Smooth muscle cell of bladder (primary cell): ENCODE measurements around the gene LSM2. TPM values are rescaled to one million over a fixed set of nuclear protein-coding genes. Genes with fewer than 3 reads are reported as not detected.

ENCODE experiments used
- total RNA-seq: library from RNA; depleted of rRNA; stranded (reverse); fragments of >200 nt; gene quantifications from 2 replicates; pipeline ENCODE4 v1.2.3, GENCODE V29; 2014

Gene LSM2
- total RNA-seq: 22.3 and 27.3 TPM in 2 replicates

GRCh38 chr6:31806470-31807272 is at the start of gene LSM2:
Gene LSM2 (minus strand): TSS chr6:31806966. CDS start chr6:31806757, 209 bp downstream.

GRCh38 chr6:31827286-31828079 is 20.7 kb upstream of the LSM2 start, which contains the start of gene HSPA1B:
Gene HSPA1B (plus strand): TSS chr6:31827738. CDS start chr6:31827951, 213 bp downstream.

GRCh38 chr6:31815025-31815838 is 8.5 kb upstream of the LSM2 start, which contains the start of the genes HSPA1A and HSPA1L:
Gene HSPA1A (plus strand): TSS chr6:31815543. CDS start chr6:31815757, 214 bp downstream.
Gene HSPA1L (minus strand): TSS chr6:31815283. CDS start chr6:31811972, 3,311 bp downstream.

GRCh38 chr6:31795616-31796298 is 11.0 kb downstream of the LSM2 start, which contains the start of gene VARS1:
Gene VARS1 (minus strand): TSS chr6:31795752. CDS start chr6:31795217, 535 bp downstream.

GRCh38 chr6:31776989-31777666 is 29.6 kb downstream of the LSM2 start, which contains the start of gene VWA7:
Gene VWA7 (minus strand): TSS chr6:31777328. CDS start chr6:31776779, 549 bp downstream.

GRCh38 chr6:31762356-31762755 is 44.4 kb downstream of the LSM2 start, which contains the start of gene SAPCD1:
Gene SAPCD1 (plus strand): TSS chr6:31762656. CDS start chr6:31763055, 399 bp downstream.

Other genes with a start within 250 kb of the LSM2 start
- not detected in 2 replicates for gene LTA, start 234.7 kb downstream of the LSM2 start, total RNA-seq
- gene TNF, start 231.4 kb downstream of the LSM2 start, total RNA-seq: not detected in 2 replicates
- not detected in 2 replicates for gene LTB, start 224.5 kb downstream of the LSM2 start, total RNA-seq
- gene LST1, start 220.7 kb downstream of the LSM2 start, total RNA-seq: not detected in 2 replicates
- not detected in 2 replicates for gene NCR3, start 214.0 kb downstream of the LSM2 start, total RNA-seq
- not detected in 2 replicates for gene AIF1, start 191.7 kb downstream of the LSM2 start, total RNA-seq
- gene PRRC2A, start 186.3 kb downstream of the LSM2 start, total RNA-seq: 18.6 and 21.4 TPM in 2 replicates
- 64.6 and 88.0 TPM in 2 replicates for gene BAG6, start 154.3 kb downstream of the LSM2 start, total RNA-seq
- 1.3 and 2.8 TPM in 2 replicates for gene APOM, start 151.1 kb downstream of the LSM2 start, total RNA-seq
- gene C6orf47, start 146.2 kb downstream of the LSM2 start, total RNA-seq: 17.9 and 23.8 TPM in 2 replicates
- gene GPANK1, start 142.0 kb downstream of the LSM2 start, total RNA-seq: 13.4 and 14.3 TPM in 2 replicates
- gene CSNK2B, start 140.9 kb downstream of the LSM2 start, total RNA-seq: 97.7 and 99.1 TPM in 2 replicates
- gene LY6G5B, start 137.0 kb downstream of the LSM2 start, total RNA-seq: 2.1 and 2.6 TPM in 2 replicates
- gene LY6G5C, start 125.9 kb downstream of the LSM2 start, total RNA-seq: 0.09 and 0.43 TPM in 2 replicates
- 65.4 and 70.2 TPM in 2 replicates for gene ABHD16A, start 103.6 kb downstream of the LSM2 start, total RNA-seq
- not detected in 2 replicates for gene LY6G6F, start 100.1 kb downstream of the LSM2 start, total RNA-seq
- not detected in 2 replicates for gene LY6G6D, start 91.6 kb downstream of the LSM2 start, total RNA-seq
- not detected in 2 replicates for gene LY6G6C, start 85.2 kb downstream of the LSM2 start, total RNA-seq
- gene MPIG6B, start 83.6 kb downstream of the LSM2 start, total RNA-seq: not detected in 2 replicates
- gene DDAH2, start 77.7 kb downstream of the LSM2 start, total RNA-seq: 74.1 and 102 TPM in 2 replicates
- 529 and 547 TPM in 2 replicates for gene CLIC1, start 70.4 kb downstream of the LSM2 start, total RNA-seq
- 3.2 and 3.3 TPM in 2 replicates for gene MSH5, start 67.0 kb downstream of the LSM2 start, total RNA-seq
- gene SAPCD1, start 44.3 kb downstream of the LSM2 start, total RNA-seq: 0.28 TPM in 2 replicates
- gene VWA7, start 29.6 kb downstream of the LSM2 start, total RNA-seq: 0.14 and 0.28 TPM in 2 replicates
- gene VARS1, start 11.2 kb downstream of the LSM2 start, total RNA-seq: 36.0 and 38.7 TPM in 2 replicates
- 1.7 and 1.9 TPM in 2 replicates for gene HSPA1L, start 8.3 kb upstream of the LSM2 start, total RNA-seq
- 63.6 and 87.8 TPM in 2 replicates for gene HSPA1A, start 8.6 kb upstream of the LSM2 start, total RNA-seq
- gene HSPA1B, start 20.8 kb upstream of the LSM2 start, total RNA-seq: 113 and 131 TPM in 2 replicates
- 88.7 and 119 TPM in 2 replicates for gene NEU1, start 55.9 kb upstream of the LSM2 start, total RNA-seq
- gene SLC44A4, start 72.0 kb upstream of the LSM2 start, total RNA-seq: not detected in 2 replicates
- gene EHMT2, start 90.7 kb upstream of the LSM2 start, total RNA-seq: 48.6 and 68.9 TPM in 2 replicates
- gene ZBTB12, start 95.1 kb upstream of the LSM2 start, total RNA-seq: 3.8 and 7.2 TPM in 2 replicates
- gene C2, start 120.8 kb upstream of the LSM2 start, total RNA-seq: 5.4 and 8.4 TPM in 2 replicates
- 46.1 and 61.2 TPM in 2 replicates for gene CFB, start 139.1 kb upstream of the LSM2 start, total RNA-seq
- gene NELFE, start 152.0 kb upstream of the LSM2 start, total RNA-seq: 87.3 and 111 TPM in 2 replicates
- gene SKIC2, start 152.2 kb upstream of the LSM2 start, total RNA-seq: 54.3 and 84.7 TPM in 2 replicates
- gene DXO, start 165.2 kb upstream of the LSM2 start, total RNA-seq: 11.4 and 12.5 TPM in 2 replicates
- 7.3 and 11.3 TPM in 2 replicates for gene C4A, start 175.1 kb upstream of the LSM2 start, total RNA-seq
- gene C4B, start 207.8 kb upstream of the LSM2 start, total RNA-seq: 5.5 and 9.3 TPM in 2 replicates
- not detected in 2 replicates for gene CYP21A2, start 231.4 kb upstream of the LSM2 start, total RNA-seq